HepG2 (cell line): Measurements from ENCODE around the gene HOXA13. TPM values are rescaled to one million over a fixed set of nuclear protein-coding genes. Genes with fewer than 3 reads are reported as not detected.

Experiments
- ATAC-seq: fragments of 200-7000 bp; cut with Tn5 transposase; 3 replicates; pipeline ENCODE4 v1.9.1; 2020; ENCODE audit warnings: mild to moderate bottlenecking, moderate library complexity
- BruUV-seq: library from RNA; stranded (reverse); fragments of 400-500 nt; replicated peaks from 2 replicates; lab custom pipeline; 2021; lab: Mats Ljungman, UMichigan
- CTCF ChIA-PET: fragments of 300-600 bp; formaldehyde crosslinking; extraction: SDS; loops from one replicate; lab custom pipeline; 2021; ENCODE audit warnings: low total read pairs, inconsistent platforms, low intra/inter-chr PET ratio; lab: Yijun Ruan, JAX
- POLR2A ChIA-PET: fragments of 350-600 bp; sonication (Branson Sonifier 250); formaldehyde crosslinking; loops from one replicate; lab custom pipeline; 2020; ENCODE audit warnings: antibody characterized with exemption, inconsistent platforms; lab: Yijun Ruan, JAX
- DNase-seq: peaks from one replicate; pipeline ENCODE4 v3.0.0-alpha.2; 2015; ENCODE audit warnings: low spot score
- FAIRE-seq: peaks from 3 replicates; lab custom pipeline; 2011; peaks lifted over from hg19 to GRCh38; lab: Jason Lieb, UNC
- H2AFZ ChIP-seq: one replicate; pipeline ENCODE4 v1.6.1; 2011; ENCODE audit warnings: low read length, inconsistent platforms
- H3K27ac ChIP-seq: fragments of 300-600 bp; 3 replicates; pipeline ENCODE4 v1.8.0; 2011; ENCODE audit warnings: mixed run types, mild to moderate bottlenecking, mixed read lengths, low read length, inconsistent platforms; ENCODE audit not compliant: insufficient read depth; ENCODE audit errors: extremely low read length
- H3K27me3 ChIP-seq, 2 experiments: fragments of 200-600 bp in 1 of 2; 2 replicates in 1 of 2; 3 replicates in 1 of 2; pipeline versions ENCODE4 v1.6.0 to v1.8.0; 2011; ENCODE audit warnings: low read length in 2 of 2, mild to moderate bottlenecking in 2 of 2, moderate library complexity in 2 of 2, inconsistent platforms in 1 of 2; ENCODE audit not compliant: insufficient read depth in 2 of 2, control insufficient read depth in 1 of 2
- H3K36me3 ChIP-seq, 2 experiments: fragments of 200-600 bp in 1 of 2; replicated peaks in 1 of 2; 2 replicates in 1 of 2; 3 replicates in 1 of 2; pipeline versions ENCODE4 v1.5.1 to v1.8.0; 2011; ENCODE audit warnings: low read length in 2 of 2, inconsistent platforms in 1 of 2; ENCODE audit not compliant: insufficient read depth in 2 of 2, control insufficient read depth in 1 of 2
- H3K4me1 ChIP-seq: 2 replicates; pipeline ENCODE4 v1.5.1; 2012; ENCODE audit warnings: low read length, inconsistent platforms; ENCODE audit not compliant: insufficient read depth
- H3K4me2 ChIP-seq: 2 replicates; pipeline ENCODE4 v1.6.0; 2011; ENCODE audit warnings: low read depth, low read length, inconsistent platforms
- H3K4me3 ChIP-seq, 3 experiments: fragments of 200-600 bp in 1 of 3; sonication (generic), shearing (Covaris generic) in 1 of 3; replicated peaks in 1 of 3; 2 replicates each; pipeline ENCODE4 v1.5.1; 2011 to 2016; ENCODE audit warnings: low read length in 3 of 3, inconsistent platforms in 2 of 3, low read depth in 2 of 3, mild to moderate bottlenecking in 2 of 3, control low read depth in 1 of 3, mixed read lengths in 1 of 3; ENCODE audit not compliant: insufficient read depth in 1 of 3
- H3K79me2 ChIP-seq: one replicate; pipeline ENCODE4 v1.6.1; 2011; ENCODE audit warnings: low read length, inconsistent platforms; ENCODE audit not compliant: insufficient read depth
- H3K9ac ChIP-seq: 2 replicates; pipeline ENCODE4 v1.6.0; 2011; ENCODE audit warnings: mild to moderate bottlenecking, low read depth, low read length, inconsistent platforms; ENCODE audit not compliant: insufficient read depth
- H3K9me3 ChIP-seq: 2 replicates; pipeline ENCODE4 v1.5.1; 2012; ENCODE audit warnings: mild to moderate bottlenecking, low read length
- H4K20me1 ChIP-seq: 2 replicates; pipeline ENCODE4 v1.6.0; 2011; ENCODE audit warnings: inconsistent platforms, mild to moderate bottlenecking, low read length, moderate library complexity; ENCODE audit not compliant: insufficient read depth
- ATAD3A ChIP-seq: sonication (generic); formaldehyde crosslinking; IDR thresholded peaks from 2 replicates; pipeline ENCODE4 v1.4.0; 2020; ENCODE audit warnings: missing genetic modification reagents
- CBX2 ChIP-seq, 2 experiments: fragments of 200-600 bp in 1 of 2; sonication (generic); formaldehyde crosslinking in 1 of 2; IDR thresholded peaks; 2 replicates each; pipeline versions ENCODE4 v1.7.0 to v1.8.1; 2018 to 2022; ENCODE audit warnings: low read depth in 2 of 2, low read length in 1 of 2, mild to moderate bottlenecking in 1 of 2, missing genetic modification reagents in 1 of 2
- ESRRA ChIP-seq: sonication (generic); formaldehyde crosslinking; IDR thresholded peaks from 2 replicates; pipeline ENCODE4 v1.5.1; 2020; ENCODE audit warnings: mild to moderate bottlenecking, low read depth, missing genetic modification reagents
- GATAD2A ChIP-seq: IDR thresholded peaks from 2 replicates; pipeline ENCODE4 v1.6.1; 2016
- GTF3A ChIP-seq: sonication (generic); formaldehyde crosslinking; conservative IDR thresholded peaks from 2 replicates; pipeline ENCODE4 v1.4.0; 2020; ENCODE audit warnings: mild to moderate bottlenecking, missing genetic modification reagents
- MEIS2 ChIP-seq: sonication (generic); formaldehyde crosslinking; IDR thresholded peaks from 2 replicates; pipeline ENCODE4 v1.9.0; 2021; ENCODE audit warnings: mild to moderate bottlenecking, missing genetic modification reagents
- PLRG1 ChIP-seq: fragments of 450-650 bp; conservative IDR thresholded peaks from 2 replicates; pipeline ENCODE4 v1.6.1; 2016
- RNF2 ChIP-seq: fragments of 450-650 bp; conservative IDR thresholded peaks from 2 replicates; pipeline ENCODE4 v1.6.1; 2016; ENCODE audit warnings: low read depth
- SNAI1 ChIP-seq: sonication (generic); formaldehyde crosslinking; IDR thresholded peaks from 2 replicates; pipeline ENCODE4 v1.5.0; 2020; ENCODE audit warnings: mild to moderate bottlenecking, missing genetic modification reagents, borderline replicate concordance
- ZFP36 ChIP-seq: fragments of 150-350 bp; IDR thresholded peaks from 2 replicates; pipeline ENCODE4 v1.6.1; 2018; ENCODE audit warnings: borderline replicate concordance, low read length, low read depth; ENCODE audit not compliant: partially characterized antibody
- ZNF335 ChIP-seq: sonication (generic); formaldehyde crosslinking; IDR thresholded peaks from 2 replicates; pipeline ENCODE4 v1.4.0; 2020; ENCODE audit warnings: missing genetic modification reagents
- ZNF446 ChIP-seq: sonication (generic); formaldehyde crosslinking; IDR thresholded peaks from 2 replicates; pipeline ENCODE4 v1.5.0; 2020; ENCODE audit warnings: mild to moderate bottlenecking, missing genetic modification reagents
- WGBS: methylation state at CpG from one replicate; pipeline ENCODE4 v1.1.6; 2017; ENCODE audit warnings: low lambda C conversion rate; 5-methylcytosine and 5-hydroxymethylcytosine counted together
- in situ Hi-C: cut with HindIII; loops from 2 replicates; pipeline ENCODE4 v1.10.0; 2017; ENCODE audit warnings: low pct_unique_long_range_greater_than_20kb; ENCODE audit not compliant: extremely low pct_ligation_motif_present
- intact Hi-C: fragments of 100-400 bp; cut with micrococcal nuclease; formaldehyde crosslinking; loops from one replicate; pipeline ENCODE4 v1.10.0; 2022; ENCODE audit not compliant: unreplicated experiment
- polyA plus RNA-seq, 8 experiments: library from polyadenylated mRNA; depleted of rRNA in 3 of 8; stranded (reverse) in 7 of 8; unstranded in 1 of 8; fragments of >200 nt; fragmentation: Illumina TruSeq in 4 of 8; extraction: Trizol in 4 of 8; gene quantifications; 2 replicates each; pipeline versions ENCODE4 v1.2.1 to v1.2.3, GENCODE V29; 2011 to 2016; ENCODE audit warnings: low read depth in 4 of 8, missing spikeins in 1 of 8, mixed read lengths in 1 of 8; ENCODE audit not compliant: insufficient read depth in 1 of 8
- total RNA-seq, 5 experiments: library from RNA; depleted of rRNA; stranded (reverse); fragments of >200 nt; fragmentation: Illumina TruSeq; extraction: Trizol; gene quantifications; 2 replicates each; pipeline ENCODE4 v1.2.3, GENCODE V29; 2016; ENCODE audit warnings: low read depth in 1 of 5
- TF ChIP-seq, protein P1 (sequence below): IDR thresholded peaks from 2 replicates; pipeline ENCODE4 v1.6.1; 2016; ENCODE audit warnings: missing genetic modification reagents, missing compliant biosample characterization

Gene HOXA13
- total and polyA plus RNA-seq, 2 of the 13 experiments (the other 11 are each of a cell fraction or from before 2014, with no cell fraction given): 0.01 to 0.04 TPM

- ATAC-seq (no peak), FAIRE-seq (no peak), DNase-seq (no peak)
- 41% methylated on average over 3 of the region's 3 CpGs for WGBS
- no peak overlapping the region for H3K9ac ChIP-seq
- H3K79me2 ChIP-seq: no peaks in the 10 kb centered on the region
- H3K9me3 ChIP-seq: no peaks in the 10 kb centered on the region
- in situ Hi-C loops: no loop called here
- H3K36me3 ChIP-seq: no peaks in the 10 kb centered on the region
- TF ChIP-seq CBX2 (IDR thresholded peaks at IDR 0.05; ENCODE audit: low read depth, low read length) (peak; percentile 98), CBX2 (CRISPR knock-in tag; IDR thresholded peaks at IDR 0.05; ENCODE audit: low read depth) (0 out of 2 replicates have a peak, but pooled peaks have one; percentile 29), RNF2 (peak; percentile 99), GTF3A (no peak), ZNF446 (CRISPR knock-in tag) (no peak), ZFP36 (peak; percentile 96)
- TF ChIP-seq, all 625 proteins: peak for 3
- intact Hi-C loops: loop anchor here (5.0 kb wide), 1 partner anchor 811 kb away; no protein-coding TSS in a partner anchor
- POLR2A ChIA-PET: no interaction called here
- H4K20me1 ChIP-seq: no peaks in the 10 kb centered on the region
- CTCF ChIA-PET: interaction anchor here (2.2 kb wide), 1 partner anchor 709 kb away, joined by 14 read pairs; no protein-coding TSS in a partner anchor
- H2AFZ ChIP-seq: no peak overlapping the region
- peaks cover 15% of the 10 kb centered on the region for H3K4me1 ChIP-seq
- no peak overlapping the region for H3K27ac ChIP-seq
- H3K4me2 ChIP-seq: no peak overlapping the region
- H3K27me3 ChIP-seq: peaks cover 0 to 75% of the 10 kb centered on the region in 2 experiments; a peak in 4 of 5 replicates
- no TSS peak for BruUV-seq
- H3K4me3 ChIP-seq: no peak overlapping the region
Observed at GRCh38 chr7:27211764-27212204, 11.9 kb upstream of the HOXA13 start.

DNA sequence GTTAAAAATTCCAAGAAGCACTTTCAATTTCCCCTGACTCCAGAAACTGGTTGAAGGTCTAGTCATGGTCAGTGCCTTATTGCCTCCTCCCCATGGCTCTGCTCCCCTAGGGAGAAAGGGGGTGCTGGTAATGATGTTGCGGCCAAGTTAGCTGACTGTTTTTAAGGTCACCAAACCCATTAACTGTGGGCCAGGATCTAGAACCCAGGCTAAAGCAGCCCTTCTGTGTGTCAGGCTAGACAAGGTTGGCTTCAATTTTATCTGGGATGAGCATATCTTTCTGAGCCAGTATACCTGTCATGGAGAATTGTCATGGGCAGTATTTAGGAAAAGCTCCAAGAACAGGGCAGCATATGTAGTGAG is 11.2 kb upstream of the HOXA13 start:
- H3K27ac ChIP-seq: no peak overlapping the region
- FAIRE-seq (no peak), ATAC-seq (peak; percentile 14; the same call in 2 of the 3 replicates), DNase-seq (no peak)
- H3K4me2 ChIP-seq: peak overlapping the region; percentile 80; the same call in 1 of the 2 replicates
- H3K4me3 ChIP-seq: 0 out of 6 replicates have a peak overlapping the region, but pooled peaks of 1 of the 3 experiments have one; percentile 51
- no peaks in the 10 kb centered on the region for H3K79me2 ChIP-seq
- TF ChIP-seq PLRG1: no peak
- no peak for TF ChIP-seq SNAI1
- no peak for TF ChIP-seq ZNF335 (CRISPR knock-in tag)
- no peak for TF ChIP-seq GATAD2A (CRISPR knock-in tag)
- TF ChIP-seq, protein P1, sequence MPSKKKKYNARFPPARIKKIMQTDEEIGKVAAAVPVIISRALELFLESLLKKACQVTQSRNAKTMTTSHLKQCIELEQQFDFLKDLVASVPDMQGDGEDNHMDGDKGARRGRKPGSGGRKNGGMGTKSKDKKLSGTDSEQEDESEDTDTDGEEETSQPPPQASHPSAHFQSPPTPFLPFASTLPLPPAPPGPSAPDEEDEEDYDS (CRISPR knock-in tag): no peak
- no peak for TF ChIP-seq ATAD3A (CRISPR knock-in tag)
- TF ChIP-seq ESRRA (CRISPR knock-in tag): no peak
- no peak for TF ChIP-seq MEIS2 (CRISPR knock-in tag)
- POLR2A ChIA-PET: no interaction called here
- CTCF ChIA-PET: interaction anchor here (2.2 kb wide), 1 partner anchor 710 kb away, joined by 14 read pairs; no protein-coding TSS in a partner anchor
- no peak overlapping the region for H3K9ac ChIP-seq
- no peaks in the 10 kb centered on the region for H3K9me3 ChIP-seq
- H3K36me3 ChIP-seq: no peaks in the 10 kb centered on the region
- 100% methylated on average over 1 of the region's 1 CpG for WGBS
- intact Hi-C loops (loop anchor here (5.0 kb wide), 1 partner anchor 811 kb away; no protein-coding TSS in a partner anchor), in situ Hi-C loops (no loop called here)
- H3K27me3 ChIP-seq: peaks cover 0 to 75% of the 10 kb centered on the region in 2 experiments; a peak in 4 of 5 replicates
- BruUV-seq: no TSS peak
- peaks cover 15% of the 10 kb centered on the region for H3K4me1 ChIP-seq
- no peaks in the 10 kb centered on the region for H4K20me1 ChIP-seq
- H2AFZ ChIP-seq: no peak overlapping the region
